HG03060 (cell line): ENCODE measurements around the gene ST3GAL3.

Experiments
- ATAC-seq: cut with Tn5 transposase; IDR thresholded peaks from one replicate; pipeline ENCODE4 v1.9.1; 2021; ENCODE audit warnings: low read depth, moderate number of reproducible peaks; ENCODE audit not compliant: unreplicated experiment

Gene ST3GAL3

GRCh38 chr1:43783671-43784205, 76.4 kb downstream of the ST3GAL3 start:
- no peak for ATAC-seq

DNA sequence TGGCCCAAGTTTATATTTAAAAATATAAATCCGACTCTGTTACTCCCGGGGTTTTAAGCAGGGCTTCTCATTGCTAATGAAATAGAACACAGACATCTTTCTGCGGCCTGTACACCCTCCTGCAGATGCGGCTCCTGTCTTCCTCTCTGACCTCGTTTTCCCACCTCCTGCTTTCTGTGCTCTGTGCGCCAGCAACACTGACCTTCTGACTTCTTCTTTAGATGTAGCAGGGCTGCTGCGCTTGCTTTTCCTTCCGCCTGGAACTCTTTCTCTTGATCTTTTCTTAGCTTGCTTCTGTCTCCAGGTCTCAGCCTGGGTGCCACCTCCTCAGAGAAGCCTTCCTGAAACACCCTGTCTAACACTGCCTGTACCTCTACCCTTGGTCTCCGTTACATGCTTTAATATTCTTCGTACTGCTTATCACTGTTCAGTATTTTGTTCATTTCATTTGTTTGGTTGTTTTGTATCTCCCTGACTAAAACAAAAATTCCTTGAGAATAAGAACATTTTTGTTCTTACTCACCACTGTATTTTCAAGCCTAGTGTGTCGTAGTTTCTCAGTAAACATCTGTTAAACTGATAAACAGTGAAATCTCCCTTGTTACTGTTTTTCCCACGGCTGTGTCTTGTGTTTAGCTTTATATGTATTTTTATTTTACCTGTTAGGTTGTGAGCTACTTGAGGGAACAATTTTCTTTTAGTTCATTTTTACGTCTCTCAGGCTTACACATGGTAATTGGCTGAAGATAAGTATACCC, 79.0 kb downstream of the ST3GAL3 start:
- ATAC-seq = no peak

DNA sequence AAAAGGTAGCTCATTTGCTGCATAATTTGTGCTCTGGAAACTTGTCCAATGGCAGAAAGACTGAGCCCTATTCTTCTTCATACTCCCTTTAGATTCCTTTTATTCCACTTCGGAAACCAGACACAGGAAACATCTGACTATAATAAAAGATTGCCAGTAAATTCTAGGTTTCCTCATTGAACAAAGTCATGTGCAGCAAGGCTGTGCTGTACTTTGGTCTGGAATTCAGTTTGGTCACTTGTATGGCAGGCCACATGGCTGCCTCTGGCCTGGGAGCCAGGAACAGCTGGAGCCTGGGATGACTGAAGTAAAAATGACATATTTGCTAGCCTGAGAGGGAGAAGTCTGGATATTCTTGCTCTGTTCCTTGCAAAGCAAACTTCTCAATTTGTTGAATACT, 79.6 kb downstream of the ST3GAL3 start:
- ATAC-seq = no peak

- ATAC-seq = no peak
These were observed 82.5 kb downstream of the ST3GAL3 start for GRCh38 chr1:43789604-43790550.

GRCh38 chr1:43791243-43791642, 83.9 kb downstream of the ST3GAL3 start:
- no peak for ATAC-seq

- no peak for ATAC-seq
These were observed 88.8 kb downstream of the ST3GAL3 start for GRCh38 chr1:43796111-43796581.

DNA sequence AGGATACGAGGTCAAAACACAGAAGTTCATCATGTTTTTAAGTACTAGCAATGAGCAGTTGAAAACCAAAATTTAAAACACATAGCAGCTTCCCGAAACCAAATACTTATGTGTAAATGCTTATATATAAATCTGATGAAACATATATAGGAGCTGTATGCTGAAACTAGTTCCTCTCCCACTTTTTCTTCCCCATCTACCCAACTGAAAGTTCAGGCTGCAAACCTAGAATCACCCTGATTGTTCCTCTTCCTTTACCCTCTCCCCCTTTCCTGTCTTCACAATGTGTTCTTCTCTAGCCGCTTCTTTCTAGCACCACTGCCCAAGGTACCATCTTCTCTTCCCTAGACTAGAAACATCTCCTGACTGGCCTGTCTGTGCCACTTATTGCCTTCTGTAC, 90.6 kb downstream of the ST3GAL3 start:
- no peak for ATAC-seq

DNA sequence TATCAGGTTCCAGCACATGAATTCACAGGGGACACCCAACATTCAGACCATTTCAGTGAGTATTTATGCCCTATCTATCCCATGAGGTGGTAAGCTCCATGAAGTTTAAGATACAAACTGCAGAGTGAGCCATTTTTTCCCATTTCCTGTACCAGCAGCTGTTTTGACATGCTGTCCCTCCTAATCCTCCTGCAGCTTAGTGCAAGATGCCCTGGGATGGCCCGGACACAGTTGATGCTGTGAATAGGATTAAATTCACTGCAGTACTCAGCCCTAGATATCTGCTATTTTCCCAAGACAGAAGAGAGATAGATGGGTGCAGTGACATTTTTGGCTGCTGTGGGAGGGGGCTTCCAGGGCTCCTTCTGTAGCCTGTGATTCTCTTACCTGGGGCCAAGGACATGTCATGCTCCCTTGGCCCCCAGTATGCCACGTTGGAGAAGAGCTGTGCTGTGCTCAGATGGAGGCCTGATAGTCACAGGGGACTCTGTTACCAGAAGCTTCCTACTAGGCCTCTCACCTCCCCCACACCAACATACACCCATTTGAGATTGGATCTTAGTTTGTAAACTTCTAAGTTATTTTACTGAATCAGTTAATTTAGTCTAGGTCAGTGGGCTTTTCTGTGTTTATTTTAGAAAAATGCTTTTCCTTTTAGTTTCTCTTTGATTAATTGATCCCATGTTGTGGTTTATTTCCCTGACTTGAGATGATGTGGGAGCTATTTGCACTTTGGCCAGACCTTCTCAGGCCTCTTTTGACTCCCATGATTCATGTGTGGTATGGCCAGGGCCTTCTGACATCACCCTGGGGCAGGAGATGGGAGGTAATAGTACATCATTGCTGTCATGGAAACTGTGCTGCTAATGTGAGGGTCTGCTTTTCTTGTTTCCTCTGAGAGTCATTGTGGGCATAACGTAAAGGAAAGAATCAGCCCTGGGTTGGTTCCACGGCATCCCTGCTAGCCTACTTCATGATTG, 92.6 kb downstream of the ST3GAL3 start:
- ATAC-seq = no peak

GRCh38 chr1:43800771-43801170, 93.4 kb downstream of the ST3GAL3 start:
- ATAC-seq = no peak

- no peak for ATAC-seq
These were observed 93.9 kb downstream of the ST3GAL3 start for GRCh38 chr1:43801203-43801602.

DNA sequence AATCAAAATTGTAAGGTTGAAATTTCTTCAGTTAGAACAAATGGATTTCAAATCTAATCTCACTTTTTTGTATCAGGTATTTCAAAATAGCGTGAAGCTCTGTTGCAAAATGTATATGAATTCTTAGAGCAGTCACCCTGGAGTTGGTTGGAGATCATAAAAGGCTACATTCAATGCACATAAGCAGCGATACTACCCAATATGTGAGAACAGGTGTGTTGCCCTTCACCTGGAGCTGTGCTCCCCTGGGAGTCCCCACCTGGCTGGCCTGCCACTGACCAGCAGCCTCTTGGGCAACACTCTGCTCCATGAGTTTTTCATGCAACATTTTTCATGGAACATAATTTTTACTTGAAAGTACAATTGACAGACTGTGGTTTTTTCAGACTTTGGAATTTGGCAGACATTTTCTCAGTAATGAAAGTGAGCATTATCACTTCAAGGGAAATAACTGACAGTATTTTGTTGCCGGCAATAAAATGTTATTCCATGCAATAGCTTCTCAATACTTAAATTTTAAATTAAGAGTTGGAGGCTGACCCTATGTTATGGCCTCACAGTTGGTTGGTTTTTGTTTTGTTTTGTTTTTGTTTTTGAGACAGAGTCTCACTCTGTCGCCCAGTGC, 95.1 kb downstream of the ST3GAL3 start:
- no peak for ATAC-seq

DNA sequence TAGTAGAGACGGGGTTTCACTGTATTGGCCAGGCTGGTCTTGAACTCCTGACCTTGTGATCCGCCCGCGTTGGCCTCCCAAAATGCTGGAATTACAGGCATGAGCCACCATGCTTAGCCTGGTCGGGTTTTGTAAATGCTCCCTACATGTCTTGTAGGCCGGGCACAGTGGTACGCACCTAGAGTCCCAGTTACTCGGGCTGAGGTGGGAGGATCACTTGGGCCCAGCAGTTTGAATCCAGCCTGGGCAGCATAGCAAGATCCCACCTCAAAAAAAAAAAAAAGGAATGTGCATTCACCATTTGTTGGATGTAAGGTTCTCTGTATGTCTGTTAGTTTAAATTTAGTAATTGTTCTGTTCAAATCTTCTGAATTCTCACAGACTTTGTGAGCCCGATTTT, 95.8 kb downstream of the ST3GAL3 start:
- ATAC-seq = no peak

- ATAC-seq = no peak
These were observed 96.3 kb downstream of the ST3GAL3 start for GRCh38 chr1:43803646-43804045.

DNA sequence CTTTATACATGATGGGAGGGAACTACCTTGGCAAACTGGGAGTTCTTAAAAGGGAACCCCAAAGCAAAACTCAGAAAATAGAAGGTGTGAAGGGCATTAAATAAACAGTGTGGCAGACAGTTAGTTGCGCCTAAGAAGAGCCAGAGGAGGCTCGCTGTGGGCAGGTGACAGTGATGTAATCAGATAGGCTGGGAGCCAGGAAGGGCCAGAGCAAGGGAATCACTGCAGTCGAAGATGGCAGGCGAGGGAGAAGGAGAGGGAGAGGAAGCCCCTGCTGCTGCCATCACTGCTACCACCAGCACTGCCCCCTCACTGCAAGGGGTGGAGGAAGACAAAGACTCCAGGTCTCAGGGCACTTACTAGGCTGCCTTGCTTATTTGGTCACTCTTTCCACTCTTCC, 97.2 kb downstream of the ST3GAL3 start:
- no peak for ATAC-seq

GRCh38 chr1:43805340-43805739, 98.0 kb downstream of the ST3GAL3 start:
- no peak for ATAC-seq

DNA sequence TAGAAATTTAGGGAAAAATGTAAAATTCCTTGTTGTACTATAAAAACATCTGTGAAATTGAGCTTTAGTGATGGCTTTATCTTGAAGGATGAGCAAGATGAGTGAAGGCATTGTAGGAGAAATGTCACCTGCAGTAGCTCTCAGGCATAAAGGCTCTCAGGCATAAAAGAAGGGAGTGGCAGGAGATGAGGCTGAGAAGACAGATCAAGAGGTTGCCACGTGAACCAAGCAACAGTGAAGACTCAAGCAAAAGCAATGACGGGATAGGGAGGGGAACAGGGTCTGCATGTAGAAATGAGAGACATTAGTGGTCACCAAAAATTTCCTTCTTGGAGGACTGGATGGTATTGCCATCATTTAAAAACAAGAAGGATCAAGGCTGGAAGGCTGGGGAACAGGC, 98.8 kb downstream of the ST3GAL3 start:
- no peak for ATAC-seq

- ATAC-seq = no peak
These were observed 101.8 kb downstream of the ST3GAL3 start for GRCh38 chr1:43809097-43809673.

DNA sequence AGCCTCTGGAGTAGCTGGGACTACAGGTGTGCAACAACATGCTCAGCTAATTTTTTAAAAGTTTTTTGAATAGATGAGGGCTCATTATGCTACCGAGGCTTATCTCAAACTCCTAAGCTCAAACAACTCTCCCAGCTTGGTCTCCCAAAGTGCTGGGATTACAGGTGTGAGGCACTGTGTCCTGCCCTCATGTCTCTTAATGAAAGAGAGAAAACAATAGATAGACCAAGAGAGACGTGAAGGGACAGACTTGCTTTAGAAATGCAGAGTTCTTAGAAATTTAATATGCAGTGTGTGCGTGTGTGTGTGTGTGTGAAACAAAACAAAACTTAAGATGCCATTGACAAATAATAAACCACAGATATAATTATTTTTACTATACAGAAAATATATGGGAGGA, 105.2 kb downstream of the ST3GAL3 start:
- no peak for ATAC-seq

- no peak for ATAC-seq
These were observed 107.1 kb downstream of the ST3GAL3 start for GRCh38 chr1:43814401-43814800.
